Fibroblast of skin of right biceps (primary cell): ENCODE results near the gene TBC1D9.

ENCODE experiments used
- DNase-seq: peaks from one replicate; pipeline ENCODE4 v3.0.0-alpha.2; 2013

Gene TBC1D9

GRCh38 chr4:140688711-140689598 is 67.2 kb downstream of the TBC1D9 start:
- DNase-seq: peak; percentile 52

- peak; percentile 63 for DNase-seq
These were observed 69.4 kb downstream of the TBC1D9 start for GRCh38 chr4:140686796-140687195.

GRCh38 chr4:140684314-140684713 is 71.9 kb downstream of the TBC1D9 start:
- DNase-seq: no peak

GRCh38 chr4:140681201-140681600 is 75.0 kb downstream of the TBC1D9 start:
- DNase-seq: no peak

- peak; percentile 18 for DNase-seq
These were observed 75.5 kb downstream of the TBC1D9 start for GRCh38 chr4:140680686-140681085.

- no peak for DNase-seq
These were observed 76.6 kb downstream of the TBC1D9 start for GRCh38 chr4:140679576-140679975.

- peak; percentile 14 for DNase-seq
These were observed 80.5 kb downstream of the TBC1D9 start for GRCh38 chr4:140675599-140676231.

- DNase-seq: peak; percentile 57
These were observed 82.5 kb downstream of the TBC1D9 start for GRCh38 chr4:140673729-140674128.

GRCh38 chr4:140672416-140672815 is 83.8 kb downstream of the TBC1D9 start:
- no peak for DNase-seq

GRCh38 chr4:140668111-140668510 is 88.1 kb downstream of the TBC1D9 start:
- no peak for DNase-seq

GRCh38 chr4:140666889-140667614 is 89.1 kb downstream of the TBC1D9 start:
- no peak for DNase-seq

GRCh38 chr4:140662082-140662869 is 93.9 kb downstream of the TBC1D9 start:
- peak; percentile 13 for DNase-seq

GRCh38 chr4:140661550-140661949 is 94.6 kb downstream of the TBC1D9 start:
- no peak for DNase-seq

- no peak for DNase-seq
These were observed 96.1 kb downstream of the TBC1D9 start for GRCh38 chr4:140659943-140660700.

GRCh38 chr4:140654495-140654814 is 101.7 kb downstream of the TBC1D9 start:
- DNase-seq: peak; percentile 26

GRCh38 chr4:140653718-140654494 is 102.3 kb downstream of the TBC1D9 start:
- peak; percentile 18 for DNase-seq

- no peak for DNase-seq
These were observed 103.6 kb downstream of the TBC1D9 start for GRCh38 chr4:140652601-140653000.

GRCh38 chr4:140648716-140649308 is 107.4 kb downstream of the TBC1D9 start:
- no peak for DNase-seq

GRCh38 chr4:140645614-140646412 is 110.4 kb downstream of the TBC1D9 start:
- no peak for DNase-seq

GRCh38 chr4:140645196-140645595 is 111.0 kb downstream of the TBC1D9 start:
- DNase-seq: no peak
